Testis (tissue), 2 donors: Measurements from ENCODE around the gene EIF4A3.

Experiments used
- POLR2A ChIP-seq: fragments of 450-650 bp; IDR thresholded peaks from one replicate; pipeline ENCODE4 v1.6.1; 2017; ENCODE audit warnings: antibody characterized with exemption, mild to moderate bottlenecking, moderate library complexity
- TF ChIP-seq, protein P1 (sequence below), 3 experiments: fragments of 450-650 bp in 2 of 3; fragments of 200-600 bp in 1 of 3; sonication (generic) in 1 of 3; IDR thresholded peaks; one replicate each; pipeline ENCODE4 v1.5.1; 2016 to 2019; ENCODE audit warnings: antibody characterized with exemption in 3 of 3, mild to moderate bottlenecking in 2 of 3, moderate library complexity in 1 of 3

DNA sequence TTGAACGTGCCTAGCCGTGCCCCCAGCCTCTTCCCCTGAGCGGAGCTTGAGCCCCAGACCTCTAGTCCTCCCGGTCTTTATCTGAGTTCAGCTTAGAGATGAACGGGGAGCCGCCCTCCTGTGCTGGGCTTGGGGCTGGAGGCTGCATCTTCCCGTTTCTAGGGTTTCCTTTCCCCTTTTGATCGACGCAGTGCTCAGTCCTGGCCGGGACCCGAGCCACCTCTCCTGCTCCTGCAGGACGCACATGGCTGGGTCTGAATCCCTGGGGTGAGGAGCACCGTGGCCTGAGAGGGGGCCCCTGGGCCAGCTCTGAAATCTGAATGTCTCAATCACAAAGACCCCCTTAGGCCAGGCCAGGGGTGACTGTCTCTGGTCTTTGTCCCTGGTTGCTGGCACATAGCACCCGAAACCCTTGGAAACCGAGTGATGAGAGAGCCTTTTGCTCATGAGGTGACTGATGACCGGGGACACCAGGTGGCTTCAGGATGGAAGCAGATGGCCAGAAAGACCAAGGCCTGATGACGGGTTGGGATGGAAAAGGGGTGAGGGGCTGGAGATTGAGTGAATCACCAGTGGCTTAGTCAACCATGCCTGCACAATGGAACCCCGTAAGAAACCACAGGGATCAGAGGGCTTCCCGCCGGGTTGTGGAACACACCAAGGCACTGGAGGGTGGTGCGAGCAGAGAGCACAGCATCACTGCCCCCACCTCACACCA, 44.8 kb downstream of the EIF4A3 start:
- TF ChIP-seq, protein P1, sequence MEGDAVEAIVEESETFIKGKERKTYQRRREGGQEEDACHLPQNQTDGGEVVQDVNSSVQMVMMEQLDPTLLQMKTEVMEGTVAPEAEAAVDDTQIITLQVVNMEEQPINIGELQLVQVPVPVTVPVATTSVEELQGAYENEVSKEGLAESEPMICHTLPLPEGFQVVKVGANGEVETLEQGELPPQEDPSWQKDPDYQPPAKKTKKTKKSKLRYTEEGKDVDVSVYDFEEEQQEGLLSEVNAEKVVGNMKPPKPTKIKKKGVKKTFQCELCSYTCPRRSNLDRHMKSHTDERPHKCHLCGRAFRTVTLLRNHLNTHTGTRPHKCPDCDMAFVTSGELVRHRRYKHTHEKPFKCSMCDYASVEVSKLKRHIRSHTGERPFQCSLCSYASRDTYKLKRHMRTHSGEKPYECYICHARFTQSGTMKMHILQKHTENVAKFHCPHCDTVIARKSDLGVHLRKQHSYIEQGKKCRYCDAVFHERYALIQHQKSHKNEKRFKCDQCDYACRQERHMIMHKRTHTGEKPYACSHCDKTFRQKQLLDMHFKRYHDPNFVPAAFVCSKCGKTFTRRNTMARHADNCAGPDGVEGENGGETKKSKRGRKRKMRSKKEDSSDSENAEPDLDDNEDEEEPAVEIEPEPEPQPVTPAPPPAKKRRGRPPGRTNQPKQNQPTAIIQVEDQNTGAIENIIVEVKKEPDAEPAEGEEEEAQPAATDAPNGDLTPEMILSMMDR (IDR thresholded peaks at IDR 0.05) = no peak
- no peak for TF ChIP-seq POLR2A
